ENCODE results near the gene SLC25A13.
"Not testable (repeated sequence)": the region's sequence is repeated elsewhere in the genome, so short reads cannot be mapped to it uniquely, and the experiment has no call there.

The SLC25A13 gene

DNA sequence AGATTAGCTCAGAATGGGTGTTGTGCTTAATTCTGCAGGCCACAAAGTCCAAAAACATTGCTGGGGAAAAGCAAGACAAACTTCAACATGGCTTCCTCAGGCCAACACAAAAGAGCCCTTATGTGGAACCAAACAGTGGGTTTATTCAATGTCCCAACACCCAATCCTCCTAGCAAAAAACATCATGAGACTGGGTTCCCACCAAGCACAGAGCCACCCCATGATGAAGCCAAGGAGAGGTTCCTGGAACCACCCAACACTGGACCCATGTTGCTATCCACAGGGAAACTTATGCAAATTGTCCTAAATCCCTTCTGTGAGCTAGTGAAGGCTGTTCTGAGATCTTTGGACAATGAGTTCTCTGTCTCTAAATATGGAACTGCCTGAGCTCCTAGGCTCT lies 24.0 kb downstream of the SLC25A13 start:
- CTCF ChIA-PET = interaction anchor here (0.7 to 0.9 kb wide), 2 partner anchors 12 to 16 kb away, joined by 3 read pairs; no protein-coding TSS in a partner anchor
- TF ChIP-seq, protein P1, sequence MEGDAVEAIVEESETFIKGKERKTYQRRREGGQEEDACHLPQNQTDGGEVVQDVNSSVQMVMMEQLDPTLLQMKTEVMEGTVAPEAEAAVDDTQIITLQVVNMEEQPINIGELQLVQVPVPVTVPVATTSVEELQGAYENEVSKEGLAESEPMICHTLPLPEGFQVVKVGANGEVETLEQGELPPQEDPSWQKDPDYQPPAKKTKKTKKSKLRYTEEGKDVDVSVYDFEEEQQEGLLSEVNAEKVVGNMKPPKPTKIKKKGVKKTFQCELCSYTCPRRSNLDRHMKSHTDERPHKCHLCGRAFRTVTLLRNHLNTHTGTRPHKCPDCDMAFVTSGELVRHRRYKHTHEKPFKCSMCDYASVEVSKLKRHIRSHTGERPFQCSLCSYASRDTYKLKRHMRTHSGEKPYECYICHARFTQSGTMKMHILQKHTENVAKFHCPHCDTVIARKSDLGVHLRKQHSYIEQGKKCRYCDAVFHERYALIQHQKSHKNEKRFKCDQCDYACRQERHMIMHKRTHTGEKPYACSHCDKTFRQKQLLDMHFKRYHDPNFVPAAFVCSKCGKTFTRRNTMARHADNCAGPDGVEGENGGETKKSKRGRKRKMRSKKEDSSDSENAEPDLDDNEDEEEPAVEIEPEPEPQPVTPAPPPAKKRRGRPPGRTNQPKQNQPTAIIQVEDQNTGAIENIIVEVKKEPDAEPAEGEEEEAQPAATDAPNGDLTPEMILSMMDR (IDR thresholded peaks at IDR 0.05; ENCODE audit: insufficient read depth, low read length, missing control alignments) = no peak
- no peak overlapping the region for H3K4me3 ChIP-seq (ENCODE audit: low read depth, low read length)
- POLR2A ChIA-PET = no interaction called here
- no peak for DNase-seq (ENCODE audit: low read depth, low spot score)

DNA sequence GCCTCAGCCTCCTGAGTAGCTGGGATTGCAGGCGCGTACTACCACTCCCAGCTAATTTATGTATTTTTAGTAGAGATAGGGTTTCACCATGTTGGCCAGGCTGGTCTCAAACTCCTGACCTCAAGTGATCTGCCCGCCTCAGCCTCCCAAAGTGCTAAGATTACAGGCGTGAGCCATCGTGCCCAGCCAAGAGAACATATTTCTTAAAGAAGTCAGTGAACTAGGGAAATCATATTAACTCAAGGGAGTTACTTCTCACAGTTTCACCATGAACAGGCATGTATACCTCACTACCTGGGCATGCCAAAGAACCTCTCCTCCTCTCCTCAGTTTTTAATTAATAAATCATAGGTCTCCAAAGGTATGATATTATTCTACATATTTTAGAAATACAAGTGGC lies 24.5 kb downstream of the SLC25A13 start:
- POLR2A ChIA-PET; H3K4me3 ChIP-seq (ENCODE audit: low read depth, low read length); DNase-seq (ENCODE audit: low read depth, low spot score): not testable (repeated sequence)
- CTCF ChIA-PET = interaction anchor here (0.7 kb wide), 1 partner anchor 12 kb away, joined by 3 read pairs; no protein-coding TSS in a partner anchor

DNA sequence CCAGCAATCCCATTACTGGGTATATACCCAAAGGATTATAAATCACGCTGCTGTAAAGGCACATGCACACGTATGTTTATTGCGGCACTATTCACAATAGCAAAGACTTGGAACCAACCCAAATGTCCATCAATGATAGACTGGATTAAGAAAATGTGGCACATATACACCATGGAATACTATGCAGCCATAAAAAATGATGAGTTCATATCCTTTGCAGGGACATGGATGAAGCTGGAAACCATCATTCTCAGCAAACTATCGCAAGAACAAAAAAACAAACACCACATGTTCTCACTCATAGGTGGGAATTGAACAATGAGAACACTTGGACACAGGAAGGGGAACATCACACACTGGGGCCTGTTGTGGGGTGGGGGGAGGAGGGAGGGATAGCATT lies 28.0 kb downstream of the SLC25A13 start:
- CTCF ChIA-PET = not testable (repeated sequence)

DNA sequence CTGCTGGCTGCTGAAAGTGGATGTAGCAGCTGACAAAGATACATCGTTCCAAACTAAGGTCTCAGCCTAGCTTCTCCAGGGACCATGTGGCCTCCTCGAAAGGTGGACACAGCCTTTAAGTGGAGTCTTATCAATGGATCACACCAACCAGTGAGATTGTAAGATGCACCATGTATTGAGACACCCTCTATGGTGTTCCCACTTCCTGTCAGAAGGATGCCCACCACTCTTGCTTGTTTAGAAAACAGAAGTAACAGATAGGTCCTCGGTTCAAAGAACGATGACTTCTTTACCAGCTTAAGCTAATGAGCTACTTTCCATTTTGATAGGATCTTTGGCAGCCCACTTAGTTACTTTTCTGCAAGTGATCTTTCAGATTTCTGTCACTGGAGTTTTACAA lies 34.3 kb downstream of the SLC25A13 start:
- TF ChIP-seq, protein P1 (IDR thresholded peaks at IDR 0.05; ENCODE audit: insufficient read depth, low read length, missing control alignments) = no peak
- no peak overlapping the region for H3K4me3 ChIP-seq (ENCODE audit: low read depth, low read length)
- POLR2A ChIA-PET = no interaction called here
- no peak for DNase-seq (ENCODE audit: low read depth, low spot score)
- CTCF ChIA-PET = no interaction called here

More for the DNA sequence above, 28.0 kb downstream of the SLC25A13 start:
- DNase-seq (ENCODE audit: low read depth, low spot score); H3K4me3 ChIP-seq (ENCODE audit: low read depth, low read length); POLR2A ChIA-PET: not testable (repeated sequence)

DNA sequence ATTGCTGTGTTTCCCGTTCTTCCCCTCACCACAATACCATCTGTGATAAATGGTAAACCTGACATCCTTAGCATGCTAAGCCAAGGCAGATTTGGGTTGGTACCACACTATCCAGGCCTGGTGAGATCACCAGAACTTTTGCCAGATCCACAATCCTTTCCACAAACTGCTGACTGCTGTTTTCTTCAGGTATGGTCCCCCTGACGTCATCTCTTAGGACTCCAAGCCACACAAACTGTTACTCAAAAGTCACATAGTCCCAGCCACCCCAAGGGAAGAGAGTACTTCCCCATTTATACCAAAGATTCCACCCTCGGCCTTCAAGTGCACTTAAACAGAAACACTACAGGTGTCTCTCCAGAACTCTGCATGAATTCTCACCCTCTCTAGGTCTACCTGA lies 34.8 kb downstream of the SLC25A13 start:
- no peak for DNase-seq (ENCODE audit: low read depth, low spot score)
- POLR2A ChIA-PET = interaction anchor here (1.2 kb wide), 1 partner anchor 17 kb away, joined by 3 read pairs; no protein-coding TSS in a partner anchor
- TF ChIP-seq, protein P1 (IDR thresholded peaks at IDR 0.05; ENCODE audit: insufficient read depth, low read length, missing control alignments) = no peak
- H3K4me3 ChIP-seq (ENCODE audit: low read depth, low read length) = no peak overlapping the region
- CTCF ChIA-PET = no interaction called here

DNA sequence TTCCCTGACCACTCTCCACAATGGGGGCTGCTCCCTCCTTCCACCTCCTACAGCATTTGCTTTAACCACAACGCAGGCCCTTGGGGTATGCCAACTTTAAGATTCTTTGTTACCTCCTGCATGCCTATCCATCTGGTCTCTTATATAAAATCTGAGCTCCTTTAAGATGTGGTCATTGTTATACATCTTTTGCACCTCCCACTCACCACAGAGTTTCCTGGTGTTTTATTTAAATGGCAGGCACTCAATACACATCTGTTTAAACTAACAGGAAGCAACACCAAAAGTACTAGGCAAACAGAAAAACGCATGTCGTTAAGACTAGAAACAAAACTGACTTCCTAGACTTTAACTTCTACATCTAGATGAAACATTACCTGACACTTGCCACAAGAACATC lies 36.3 kb downstream of the SLC25A13 start:
- ChIA-PET CTCF (interaction anchor here (1.0 kb wide), 1 partner anchor 12 kb away, joined by 3 read pairs; no protein-coding TSS in a partner anchor), POLR2A (no interaction called here)
- TF ChIP-seq, protein P1 (IDR thresholded peaks at IDR 0.05; ENCODE audit: insufficient read depth, low read length, missing control alignments) = no peak
- no peak for DNase-seq (ENCODE audit: low read depth, low spot score)
- H3K4me3 ChIP-seq (ENCODE audit: low read depth, low read length) = no peak overlapping the region

DNA sequence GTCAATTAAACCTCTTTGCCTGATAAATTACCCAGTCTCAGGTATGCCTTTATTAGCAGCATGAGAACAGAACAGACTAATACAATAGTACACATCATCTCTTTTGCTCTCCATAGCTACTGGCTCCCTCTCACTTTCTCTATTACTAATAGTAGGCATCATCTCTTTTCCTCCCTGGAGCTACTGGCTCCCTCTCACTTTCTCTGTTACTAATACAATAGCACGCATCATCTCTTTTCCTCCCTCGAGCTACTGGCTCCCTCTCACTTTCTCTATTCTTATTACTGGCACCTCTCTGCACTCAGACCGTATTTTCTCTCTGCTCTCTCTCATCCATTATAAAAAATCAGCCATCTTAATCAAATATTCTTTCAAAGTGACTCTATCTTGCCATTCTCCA lies 37.1 kb downstream of the SLC25A13 start:
- no peak for DNase-seq (ENCODE audit: low read depth, low spot score)
- ChIA-PET CTCF (no interaction called here), POLR2A (no interaction called here)
- TF ChIP-seq, protein P1 (IDR thresholded peaks at IDR 0.05; ENCODE audit: insufficient read depth, low read length, missing control alignments) = no peak
- no peak overlapping the region for H3K4me3 ChIP-seq (ENCODE audit: low read depth, low read length)
